Measurements from ENCODE around the gene FTO. TPM values are rescaled to one million over a fixed set of nuclear protein-coding genes. Genes with fewer than 3 reads are reported as not detected.

FTO gene
- polyA plus RNA-seq, 1 experiment, result 135 TPM

GRCh38 chr16:53766304-53767016 is 62.5 kb downstream of the FTO start:
- CTCF ChIA-PET, result no interaction called here
- Histone ChIP-seq H3K27me3 (ENCODE audit: control insufficient read depth, insufficient read depth, low read length) (no peaks in the 10 kb centered on the region), H3K9me3 (ENCODE audit: control insufficient read depth, insufficient read depth, low read length) (no peaks in the 10 kb centered on the region), H3K4me3 (ENCODE audit: low read depth, low read length) (no peak overlapping the region), H3K27ac (ENCODE audit: low read depth, low read length) (no peak overlapping the region)
- no peak for DNase-seq (ENCODE audit: low read depth, low spot score)
- no peak for TF ChIP-seq CTCF (IDR thresholded peaks at IDR 0.05; ENCODE audit: low read depth, low read length)
- POLR2A ChIA-PET, result no interaction called here

DNA sequence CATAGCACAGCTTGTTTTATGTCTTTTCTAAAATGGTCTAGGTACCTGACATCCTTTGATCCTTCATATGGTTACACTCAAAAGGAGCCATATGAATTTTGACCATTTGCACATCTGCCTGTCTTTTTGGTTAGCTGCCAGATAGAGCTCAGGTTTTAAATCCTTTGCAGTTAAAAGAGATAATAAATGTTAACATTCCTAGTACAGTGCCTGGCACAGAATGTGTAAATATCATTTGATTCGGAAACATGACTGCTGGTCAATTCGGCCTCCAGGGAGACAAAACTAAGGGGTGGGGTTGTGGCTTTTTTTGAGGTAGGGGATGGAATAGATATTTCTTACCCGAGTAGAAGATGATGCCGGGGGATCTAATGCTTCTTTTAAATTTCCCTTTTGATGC is 64.2 kb downstream of the FTO start:
- CTCF ChIA-PET, result interaction anchor here (0.7 to 3.3 kb wide), 3 partner anchors 11 to 218 kb away, joined by 3 to 13 read pairs (median 3); no protein-coding TSS in a partner anchor
- Histone ChIP-seq H3K27ac (ENCODE audit: low read depth, low read length) (peak overlapping the region; percentile 47), H3K9me3 (ENCODE audit: control insufficient read depth, insufficient read depth, low read length) (no peaks in the 10 kb centered on the region), H3K4me3 (ENCODE audit: low read depth, low read length) (no peak overlapping the region), H3K27me3 (ENCODE audit: control insufficient read depth, insufficient read depth, low read length) (no peaks in the 10 kb centered on the region)
- no peak for DNase-seq (ENCODE audit: low read depth, low spot score)
- POLR2A ChIA-PET, result interaction anchor here (1.7 to 1.9 kb wide), 2 partner anchors 64 to 104 kb away, joined by 5 to 7 read pairs; partner anchors contain the start of genes FTO and RPGRIP1L
- no peak for TF ChIP-seq CTCF (IDR thresholded peaks at IDR 0.05; ENCODE audit: low read depth, low read length)

DNA sequence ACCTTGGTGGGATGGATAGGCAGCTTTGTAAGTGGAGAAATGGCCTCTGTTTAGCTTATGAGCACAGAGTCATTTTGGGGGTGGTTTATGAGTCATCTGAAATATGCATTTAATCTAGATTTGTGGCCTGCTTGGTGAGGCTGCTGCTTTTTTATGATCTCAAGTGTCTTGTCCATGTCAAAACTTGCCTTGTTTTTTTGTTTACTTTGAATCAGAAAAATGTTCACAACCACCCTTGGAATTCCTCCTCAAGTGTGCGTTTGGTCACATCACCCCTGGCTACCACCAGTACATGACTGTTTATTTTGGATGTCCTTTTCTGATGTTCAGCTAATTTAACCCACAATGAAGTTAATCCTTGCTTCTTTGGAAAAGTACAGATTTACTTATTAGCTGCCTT is 64.6 kb downstream of the FTO start:
- Histone ChIP-seq H3K27ac (ENCODE audit: low read depth, low read length) (peak overlapping the region; percentile 47), H3K9me3 (ENCODE audit: control insufficient read depth, insufficient read depth, low read length) (no peaks in the 10 kb centered on the region), H3K27me3 (ENCODE audit: control insufficient read depth, insufficient read depth, low read length) (no peaks in the 10 kb centered on the region), H3K4me3 (ENCODE audit: low read depth, low read length) (no peak overlapping the region)
- ChIA-PET CTCF (interaction anchor here (0.9 to 3.3 kb wide), 4 partner anchors 25 to 219 kb away, joined by 3 to 13 read pairs (median 4); no protein-coding TSS in a partner anchor), POLR2A (interaction anchor here (1.7 to 1.9 kb wide), 2 partner anchors 65 to 104 kb away, joined by 5 to 7 read pairs; partner anchors contain the start of genes FTO and RPGRIP1L)
- DNase-seq (ENCODE audit: low read depth, low spot score), result peak; percentile 51
- TF ChIP-seq CTCF (IDR thresholded peaks at IDR 0.05; ENCODE audit: low read depth, low read length), result no peak

DNA sequence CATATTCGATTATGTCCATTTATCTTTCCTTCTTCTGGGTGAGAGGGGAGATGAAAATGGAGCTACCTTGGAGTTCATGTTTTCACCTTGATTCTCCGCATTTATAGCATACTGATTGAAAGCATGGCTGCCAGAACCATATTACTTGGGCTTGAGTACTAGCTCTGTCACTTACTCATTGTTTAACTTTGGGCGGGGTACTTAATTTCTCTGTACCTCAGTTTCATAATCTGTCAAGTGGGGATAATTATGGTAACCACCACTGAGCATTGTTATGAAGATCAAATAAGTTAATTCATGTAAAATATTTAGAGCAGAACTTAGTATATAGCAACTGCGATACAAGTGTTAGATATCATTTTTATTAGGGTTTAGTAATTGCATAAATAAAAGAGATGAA is 65.2 kb downstream of the FTO start:
- no peaks in the 10 kb centered on the region for H3K27me3 ChIP-seq (ENCODE audit: control insufficient read depth, insufficient read depth, low read length)
- no peak overlapping the region for H3K27ac ChIP-seq (ENCODE audit: low read depth, low read length)
- no peaks in the 10 kb centered on the region for H3K9me3 ChIP-seq (ENCODE audit: control insufficient read depth, insufficient read depth, low read length)
- TF ChIP-seq CTCF (IDR thresholded peaks at IDR 0.05; ENCODE audit: low read depth, low read length), result no peak
- CTCF ChIA-PET, result interaction anchor here (1.0 to 3.3 kb wide), 3 partner anchors 26 to 220 kb away, joined by 3 to 13 read pairs (median 5); no protein-coding TSS in a partner anchor
- no peak for DNase-seq (ENCODE audit: low read depth, low spot score)
- POLR2A ChIA-PET, result interaction anchor here (1.7 to 1.9 kb wide), 2 partner anchors 65 to 105 kb away, joined by 5 to 7 read pairs; partner anchors contain the start of genes FTO and RPGRIP1L
- no peak overlapping the region for H3K4me3 ChIP-seq (ENCODE audit: low read depth, low read length)

GRCh38 chr16:53769787-53770186 is 65.8 kb downstream of the FTO start:
- ChIA-PET CTCF (interaction anchor here (2.0 to 3.3 kb wide), 2 partner anchors 27 to 220 kb away, joined by 5 to 13 read pairs; no protein-coding TSS in a partner anchor), POLR2A (no interaction called here)
- Histone ChIP-seq H3K27ac (ENCODE audit: low read depth, low read length) (no peak overlapping the region), H3K27me3 (ENCODE audit: control insufficient read depth, insufficient read depth, low read length) (no peaks in the 10 kb centered on the region), H3K9me3 (ENCODE audit: control insufficient read depth, insufficient read depth, low read length) (no peaks in the 10 kb centered on the region), H3K4me3 (ENCODE audit: low read depth, low read length) (no peak overlapping the region)
- TF ChIP-seq CTCF (IDR thresholded peaks at IDR 0.05; ENCODE audit: low read depth, low read length), result no peak
- DNase-seq (ENCODE audit: low read depth, low spot score), result no peak

All from AG04450 (cell line).